Subcutaneous adipose tissue (tissue), 4 donors: ENCODE results near the gene CSPG4. TPM values are rescaled to one million over a fixed set of nuclear protein-coding genes. Genes with fewer than 3 reads are reported as not detected.

Experiments used
- total RNA-seq, 4 donors: library from RNA; depleted of rRNA; stranded (reverse); fragments of >200 nt; gene quantifications; one replicate each; pipeline ENCODE4 v1.1.0, GENCODE V29; 2016
- TF ChIP-seq, protein P1 (sequence below): fragments of 450-650 bp; IDR thresholded peaks from one replicate; pipeline ENCODE4 v1.5.1; 2016; ENCODE audit warnings: low read depth, mild to moderate bottlenecking, control low read depth, antibody characterized with exemption, moderate library complexity

The CSPG4 gene
- total RNA-seq, 4 donors from 2014 or later, result 34.6 to 183 (median 57.0) TPM

DNA sequence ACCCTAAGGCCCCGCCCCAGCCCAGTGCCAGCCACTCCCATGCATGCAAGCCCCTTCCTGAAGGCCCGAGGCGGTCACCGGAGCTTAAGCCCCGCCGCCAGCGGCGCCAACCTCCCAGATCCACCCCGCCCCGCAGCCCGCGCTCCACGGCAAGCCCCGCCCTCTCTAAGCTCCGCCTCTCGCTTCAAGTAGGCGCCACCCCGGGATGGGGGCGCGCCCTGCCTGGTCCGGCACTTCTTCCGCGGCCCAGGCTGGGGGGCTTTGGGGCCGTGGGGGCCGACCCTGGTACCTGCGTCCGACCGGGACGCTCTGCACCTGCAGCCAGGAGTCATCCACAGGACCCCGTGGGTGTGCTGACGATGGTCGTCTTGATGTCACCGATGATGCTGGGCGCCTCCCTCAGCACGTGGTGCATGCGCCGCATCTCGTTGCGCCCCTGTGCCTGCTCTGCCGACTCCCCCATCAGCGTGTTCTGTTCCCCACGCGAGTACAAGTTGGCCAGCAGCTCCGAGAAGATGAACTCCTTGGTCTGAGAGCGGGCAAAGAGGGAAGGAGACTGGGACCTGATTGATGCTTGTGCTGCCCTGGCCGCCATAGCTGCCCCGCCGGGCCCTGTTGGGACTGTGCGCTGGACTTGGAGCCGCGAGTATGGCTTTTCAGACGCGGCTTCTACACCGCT, 26.1 kb upstream of the CSPG4 start:
- TF ChIP-seq, protein P1, sequence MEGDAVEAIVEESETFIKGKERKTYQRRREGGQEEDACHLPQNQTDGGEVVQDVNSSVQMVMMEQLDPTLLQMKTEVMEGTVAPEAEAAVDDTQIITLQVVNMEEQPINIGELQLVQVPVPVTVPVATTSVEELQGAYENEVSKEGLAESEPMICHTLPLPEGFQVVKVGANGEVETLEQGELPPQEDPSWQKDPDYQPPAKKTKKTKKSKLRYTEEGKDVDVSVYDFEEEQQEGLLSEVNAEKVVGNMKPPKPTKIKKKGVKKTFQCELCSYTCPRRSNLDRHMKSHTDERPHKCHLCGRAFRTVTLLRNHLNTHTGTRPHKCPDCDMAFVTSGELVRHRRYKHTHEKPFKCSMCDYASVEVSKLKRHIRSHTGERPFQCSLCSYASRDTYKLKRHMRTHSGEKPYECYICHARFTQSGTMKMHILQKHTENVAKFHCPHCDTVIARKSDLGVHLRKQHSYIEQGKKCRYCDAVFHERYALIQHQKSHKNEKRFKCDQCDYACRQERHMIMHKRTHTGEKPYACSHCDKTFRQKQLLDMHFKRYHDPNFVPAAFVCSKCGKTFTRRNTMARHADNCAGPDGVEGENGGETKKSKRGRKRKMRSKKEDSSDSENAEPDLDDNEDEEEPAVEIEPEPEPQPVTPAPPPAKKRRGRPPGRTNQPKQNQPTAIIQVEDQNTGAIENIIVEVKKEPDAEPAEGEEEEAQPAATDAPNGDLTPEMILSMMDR, result no peak

DNA sequence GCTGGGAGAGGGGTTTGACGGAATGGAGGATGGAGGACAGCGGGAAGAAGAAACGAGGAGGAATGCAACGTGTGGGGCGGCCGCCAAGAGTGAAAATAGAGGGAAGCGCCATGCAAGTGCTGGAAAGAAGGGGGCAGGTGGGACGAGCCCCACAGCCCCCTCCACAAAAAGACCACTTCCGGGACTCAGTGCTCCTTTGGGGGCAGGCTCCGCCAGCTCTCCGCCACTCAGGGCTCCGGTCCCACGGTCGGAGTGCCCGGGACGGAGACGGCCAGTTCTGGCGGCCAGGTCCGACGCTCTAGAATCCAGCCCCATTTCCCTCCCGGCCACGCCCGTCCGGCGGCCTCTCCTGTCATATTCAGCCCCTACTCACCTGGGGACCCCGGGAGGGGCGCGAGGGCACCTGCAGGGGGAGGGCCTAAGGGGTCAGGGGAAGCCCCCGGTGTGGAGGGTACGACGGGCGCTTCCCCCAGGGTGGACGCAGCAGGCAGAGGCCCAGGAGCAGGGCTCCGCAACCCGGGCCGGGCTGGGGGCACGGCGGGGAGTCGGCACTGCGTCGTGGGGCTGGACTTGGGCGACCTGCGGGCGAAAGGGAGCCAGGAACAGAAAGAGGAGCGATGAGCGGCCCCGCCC, 25.5 kb upstream of the CSPG4 start:
- TF ChIP-seq, protein P1, result no peak

DNA sequence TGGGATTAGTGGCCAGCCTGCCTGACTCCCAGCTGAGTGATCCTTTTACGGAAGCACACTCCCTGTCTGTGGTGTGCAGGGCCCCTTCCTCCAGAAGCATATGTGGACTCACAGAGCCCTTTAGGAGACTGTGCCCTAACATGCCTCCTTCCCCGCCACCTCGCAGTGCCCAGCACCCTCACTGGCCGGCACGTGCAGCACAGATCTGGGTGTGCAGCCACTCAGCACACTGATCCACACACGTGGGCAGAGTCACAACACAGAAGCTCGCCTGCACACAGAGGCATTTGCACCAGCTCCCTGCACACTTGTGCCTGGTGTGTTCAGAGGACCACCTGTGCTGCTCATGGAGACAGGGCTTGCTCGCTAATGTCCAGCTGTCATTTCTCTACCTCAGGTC, 23.6 kb upstream of the CSPG4 start:
- TF ChIP-seq, protein P1, result no peak

DNA sequence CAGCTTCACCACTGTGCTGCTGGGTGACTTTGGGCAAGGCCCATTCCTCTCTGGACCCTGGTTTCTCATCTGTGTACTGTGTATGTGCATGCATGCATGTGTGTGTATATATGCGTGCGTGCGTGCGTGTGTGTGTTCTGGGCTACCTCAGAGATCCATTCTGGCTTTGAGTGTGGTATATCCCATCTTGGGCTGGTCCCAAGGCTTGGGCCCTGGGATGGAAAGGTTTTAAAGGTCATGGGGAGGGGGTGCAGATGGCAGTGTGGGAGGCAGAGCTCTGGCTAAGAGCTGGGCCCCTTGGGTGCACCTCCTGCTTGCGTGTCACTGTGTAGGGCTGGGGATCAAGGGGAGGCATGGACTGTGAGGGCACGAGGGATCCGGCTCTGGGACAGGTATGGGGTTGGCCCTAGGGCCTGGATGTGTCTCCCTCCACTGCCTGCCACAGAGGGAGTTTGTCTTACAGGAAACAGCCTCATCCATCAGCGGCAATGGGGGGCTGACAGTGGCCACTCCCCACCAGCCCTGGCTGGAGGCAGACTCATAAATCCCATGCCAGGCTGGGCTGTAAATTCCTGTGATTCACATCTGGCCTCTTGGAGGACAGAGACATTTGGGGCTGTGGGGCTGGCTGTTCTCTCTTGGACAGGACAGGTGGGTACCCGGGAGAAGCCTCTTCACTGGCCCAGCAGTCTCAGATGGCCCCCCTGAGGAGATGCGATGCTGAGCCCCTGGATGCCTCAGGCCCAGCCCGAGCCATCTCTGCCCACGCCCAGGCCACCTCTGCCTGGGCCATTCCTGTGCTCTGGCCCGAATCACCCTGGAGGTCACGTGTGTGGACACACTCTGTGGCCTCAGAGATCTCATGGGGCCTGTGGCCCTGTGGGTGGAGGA, 21.4 kb upstream of the CSPG4 start:
- TF ChIP-seq, protein P1, result no peak

DNA sequence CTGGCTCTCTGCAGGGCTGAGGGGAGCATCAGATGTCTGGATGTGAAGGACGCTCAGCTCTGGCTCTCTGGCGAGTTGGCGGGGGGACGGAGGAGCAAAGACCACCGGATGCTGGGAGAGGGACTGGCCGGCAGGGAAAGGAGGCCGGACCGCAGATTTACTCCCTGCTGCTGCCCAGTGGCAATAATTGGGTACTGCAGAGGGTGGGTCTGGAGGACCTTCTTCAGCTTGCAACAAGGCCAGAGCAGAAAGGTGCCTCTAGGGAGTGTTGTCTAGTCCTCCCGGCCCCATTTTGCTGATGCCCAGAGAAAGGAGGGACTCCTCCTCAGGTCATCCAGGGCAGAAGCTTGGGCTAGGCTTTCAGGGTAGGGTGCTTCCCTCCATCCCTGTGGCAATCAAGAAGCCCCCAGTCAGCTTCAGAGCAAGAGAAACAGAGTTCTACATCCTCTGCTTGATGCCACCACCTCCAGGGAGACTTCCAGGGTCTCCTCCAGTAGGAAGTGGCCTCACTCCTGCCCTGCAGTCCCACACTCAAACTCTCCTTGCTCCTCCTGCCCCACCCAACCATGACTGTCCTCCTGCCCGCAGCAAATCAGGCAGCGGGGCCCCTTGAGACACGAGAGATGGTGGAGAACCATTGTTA, 20.3 kb upstream of the CSPG4 start:
- TF ChIP-seq, protein P1, result no peak

DNA sequence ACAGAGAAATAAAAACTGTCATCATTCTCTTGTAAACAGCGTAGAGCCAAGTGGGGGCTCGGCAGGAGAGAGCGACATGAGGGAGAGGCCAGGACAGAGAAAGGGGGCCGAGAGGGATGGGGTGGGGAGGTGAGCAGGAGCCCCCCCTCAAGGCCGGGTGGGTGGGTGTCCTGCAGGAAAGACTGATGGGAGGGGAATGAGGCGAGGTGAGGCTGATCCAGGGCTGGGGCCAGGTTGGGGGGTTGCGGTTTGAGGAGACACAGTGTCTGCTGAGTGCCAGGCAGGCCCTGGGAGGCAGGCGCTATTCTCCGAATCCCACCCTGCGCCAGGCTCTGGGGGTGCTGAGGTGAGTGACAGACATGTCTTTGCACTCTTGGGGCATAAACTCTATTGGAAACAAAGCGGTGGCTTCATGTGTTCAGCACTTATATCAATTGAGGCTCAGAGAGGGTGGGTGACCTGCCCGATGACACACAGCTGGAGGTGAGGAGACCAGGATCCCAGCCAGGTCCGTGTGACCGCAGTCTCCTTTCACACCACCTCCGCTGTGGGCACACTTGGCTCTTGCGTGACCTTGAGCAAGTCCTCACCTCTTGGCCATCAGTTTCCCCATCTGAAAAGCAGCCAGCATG, 19.6 kb upstream of the CSPG4 start:
- TF ChIP-seq, protein P1, result no peak
